Measurements from ENCODE around the gene USP6.
"Not testable (repeated sequence)": the region's sequence is repeated elsewhere in the genome, so short reads cannot be mapped to it uniquely, and the experiment has no call there.

Gene USP6

DNA sequence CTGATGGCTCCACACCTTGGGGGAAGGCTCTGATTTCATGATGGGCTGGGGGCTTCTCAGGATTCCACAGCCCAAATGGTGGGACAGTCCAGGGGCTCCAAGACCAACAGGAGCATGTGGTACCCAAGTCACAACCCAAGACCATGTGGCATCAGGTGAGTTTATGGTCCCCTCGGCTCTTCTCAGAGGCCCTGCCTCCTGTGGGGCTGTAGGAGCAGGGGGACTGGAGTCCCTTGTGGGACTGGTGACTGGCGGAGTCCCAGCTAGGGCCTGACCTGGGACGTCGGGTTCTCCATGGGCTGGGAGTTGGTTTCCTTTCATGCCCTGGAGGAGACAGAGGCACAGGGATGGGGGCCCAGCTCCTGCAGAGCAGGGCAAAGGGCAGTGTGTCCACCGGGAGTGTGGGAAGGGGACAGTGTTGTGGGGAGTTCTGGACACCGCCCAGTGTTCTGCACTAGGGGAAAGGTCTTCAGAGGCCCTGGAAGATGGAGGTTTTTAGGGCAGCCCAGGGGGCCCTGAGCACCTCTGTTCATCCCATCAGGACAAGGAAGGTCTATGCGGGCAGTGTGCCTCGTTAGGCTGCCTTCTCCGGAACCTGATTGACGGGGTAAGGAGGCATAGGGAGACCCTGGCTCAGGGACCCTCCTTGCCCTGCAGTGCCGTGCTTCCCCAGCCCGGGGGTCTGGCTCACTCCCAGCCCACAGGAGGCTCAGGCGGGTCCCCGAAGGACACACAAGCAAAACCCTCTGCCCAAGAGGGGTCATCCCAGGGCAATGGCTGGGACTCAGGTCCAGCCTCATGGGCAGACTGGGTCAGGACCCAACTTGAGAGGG lies 21.0 kb downstream of the USP6 start:
- DNase-seq = not testable (repeated sequence)

DNA sequence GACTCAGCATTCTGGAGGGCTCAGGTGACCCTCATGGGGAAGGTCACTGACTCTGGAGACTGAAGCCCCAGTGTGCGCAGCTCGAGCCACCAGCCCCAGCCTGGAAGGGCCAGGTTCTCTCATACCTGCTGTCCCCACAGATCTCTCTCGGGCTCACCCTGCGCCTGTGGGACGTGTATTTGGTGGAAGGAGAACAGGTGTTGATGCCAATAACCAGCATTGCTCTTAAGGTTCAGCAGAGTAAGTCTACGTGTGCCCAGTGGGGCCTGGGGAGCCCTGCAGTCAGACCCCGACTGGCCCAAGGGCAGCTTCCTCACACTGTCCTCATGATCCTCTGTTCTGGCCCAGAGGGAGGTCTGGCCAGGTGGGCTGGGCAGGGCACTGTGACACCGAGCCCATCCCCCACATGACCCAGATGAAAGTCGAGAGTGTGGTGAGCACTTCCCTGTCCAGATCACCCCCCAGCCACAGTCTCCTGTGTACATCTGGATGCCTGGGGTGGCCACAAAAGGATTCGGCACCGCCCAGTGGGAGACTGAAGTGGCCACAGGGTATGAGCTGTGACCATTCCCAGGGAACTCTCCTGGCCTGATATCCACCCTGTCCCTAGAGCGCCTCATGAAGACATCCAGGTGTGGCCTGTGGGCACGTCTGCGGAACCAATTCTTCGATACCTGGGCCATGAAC lies 21.8 kb downstream of the USP6 start:
- not testable (repeated sequence) for DNase-seq

GRCh38 chr17:5138198-5138544 lies 22.3 kb downstream of the USP6 start:
- not testable (repeated sequence) for DNase-seq

DNA sequence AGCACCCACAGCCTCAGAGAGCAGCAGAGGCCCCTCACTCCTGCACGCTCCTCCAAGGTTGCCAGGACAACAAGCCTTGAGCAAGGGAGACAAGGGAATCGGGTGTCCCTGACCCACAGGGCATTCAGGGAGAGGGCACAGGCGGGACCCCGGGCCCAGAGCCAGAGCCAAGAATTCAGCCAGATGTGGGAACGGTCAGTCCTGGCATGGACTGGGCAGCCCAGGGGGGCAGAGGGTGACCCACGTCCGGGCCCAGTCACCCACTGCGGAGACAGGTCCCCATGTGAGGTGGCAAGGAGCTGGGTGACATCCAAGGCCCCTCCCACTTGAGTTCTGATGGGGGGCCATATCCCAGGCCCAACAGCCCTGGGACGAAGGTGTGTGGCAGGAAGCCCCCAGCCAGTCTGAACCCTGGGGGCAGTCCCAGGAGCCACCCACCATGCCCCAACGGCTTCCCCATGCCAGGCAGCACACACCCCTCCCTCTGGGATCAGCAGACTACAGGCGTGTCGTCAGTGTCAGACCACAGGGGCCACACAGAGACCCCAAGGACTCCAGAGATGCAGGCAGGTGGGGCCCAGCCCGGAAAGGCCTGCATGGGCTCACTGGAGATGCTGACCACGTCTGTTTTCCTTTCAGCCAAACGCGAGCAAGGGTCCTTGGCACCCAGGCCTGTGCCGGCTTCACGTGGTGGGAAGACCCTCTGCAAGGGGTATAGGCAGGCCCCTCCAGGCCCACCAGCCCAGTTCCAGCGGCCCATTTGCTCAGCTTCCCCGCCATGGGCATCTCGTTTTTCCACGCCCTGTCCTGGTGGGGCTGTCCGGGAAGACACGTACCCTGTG lies 23.0 kb downstream of the USP6 start:
- DNase-seq = no peak

GRCh38 chr17:5139458-5139732 lies 23.6 kb downstream of the USP6 start:
- DNase-seq = no peak

DNA sequence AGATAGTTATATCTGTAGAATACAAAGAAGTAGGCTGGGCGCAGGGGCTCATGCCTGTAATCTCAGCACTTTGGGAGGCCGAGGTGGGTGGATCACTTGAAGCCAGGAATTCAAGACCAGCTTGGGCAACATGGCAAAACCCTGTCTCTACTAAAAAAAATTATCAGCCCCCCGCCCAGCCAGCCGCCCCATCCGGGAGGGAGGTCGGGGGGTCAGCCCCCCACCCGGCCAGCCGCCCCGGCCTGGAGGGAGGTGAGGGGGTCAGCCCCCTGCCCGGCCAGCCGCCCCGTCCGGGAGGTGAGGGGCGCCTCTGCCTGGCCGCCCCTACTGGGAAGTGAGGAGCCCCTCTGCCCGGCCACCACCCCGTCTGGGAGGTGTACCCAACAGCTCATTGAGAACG lies 27.0 kb downstream of the USP6 start:
- DNase-seq = not testable (repeated sequence)

DNA sequence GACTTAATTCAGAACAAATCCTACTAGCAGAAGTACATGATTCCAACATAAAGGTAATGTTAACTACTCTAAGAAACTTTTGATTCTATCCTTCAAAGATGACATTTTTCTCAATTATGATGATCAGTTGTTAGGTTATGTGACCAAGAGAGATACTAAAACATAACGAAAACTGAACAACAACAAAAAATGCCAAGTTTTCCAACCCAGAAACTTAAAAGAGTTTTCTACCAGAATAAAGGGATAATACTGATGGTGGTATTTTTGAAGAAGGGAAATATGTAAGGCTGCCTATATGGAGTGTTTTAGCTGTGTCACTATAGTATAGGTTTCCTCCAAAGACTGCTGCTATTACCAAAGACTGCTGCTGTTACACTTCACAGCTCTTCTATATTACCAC lies 30.3 kb downstream of the USP6 start:
- not testable (repeated sequence) for DNase-seq

GRCh38 chr17:5160702-5161101 lies 44.9 kb downstream of the USP6 start:
- DNase-seq = not testable (repeated sequence)

- DNase-seq = not testable (repeated sequence)
These were observed 46.0 kb downstream of the USP6 start for GRCh38 chr17:5161793-5162192.

- DNase-seq = no peak
These were observed 48.6 kb downstream of the USP6 start for GRCh38 chr17:5164436-5164835.

- not testable (repeated sequence) for DNase-seq
These were observed 50.1 kb downstream of the USP6 start for GRCh38 chr17:5165791-5166564.

DNA sequence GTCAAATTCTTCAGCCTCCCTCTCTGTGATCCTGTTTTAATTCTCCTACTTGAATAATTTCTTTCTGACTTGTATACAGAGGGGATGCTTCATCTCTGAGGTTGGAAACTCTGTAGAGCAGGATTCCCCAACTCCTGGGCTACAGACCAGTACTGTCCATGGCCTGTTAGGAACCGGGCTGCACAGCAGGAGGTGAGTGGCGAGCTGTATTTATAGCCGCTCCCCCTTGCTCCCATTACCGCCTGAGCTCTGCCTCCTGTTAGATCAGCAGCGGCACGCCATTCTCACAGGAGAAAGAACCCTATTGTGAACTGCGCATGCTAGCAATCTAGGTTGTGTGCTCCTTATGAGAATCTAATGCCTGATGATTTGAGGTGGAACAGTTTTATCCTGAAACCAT lies 59.2 kb downstream of the USP6 start:
- not testable (repeated sequence) for DNase-seq

DNA sequence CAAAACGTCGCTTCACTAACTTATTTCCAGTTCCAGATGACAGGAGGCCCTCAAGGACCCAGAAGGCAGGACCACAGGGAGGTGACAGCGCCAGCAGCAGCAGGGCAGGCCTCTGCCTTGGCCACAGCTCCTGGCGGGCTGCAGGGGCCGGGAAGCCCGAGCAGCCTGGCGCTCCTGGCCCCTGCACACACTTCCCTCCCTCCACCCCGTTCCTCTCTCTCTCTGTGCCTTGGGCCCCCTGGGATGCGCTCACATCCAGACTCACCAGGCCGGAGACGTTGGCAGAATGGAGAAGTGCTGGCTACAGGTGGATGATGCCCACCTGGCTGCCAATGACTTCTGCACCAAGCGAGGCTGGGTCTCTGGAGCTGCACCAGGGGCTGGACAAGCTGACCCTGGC lies 63.2 kb downstream of the USP6 start:
- DNase-seq = no peak

DNA sequence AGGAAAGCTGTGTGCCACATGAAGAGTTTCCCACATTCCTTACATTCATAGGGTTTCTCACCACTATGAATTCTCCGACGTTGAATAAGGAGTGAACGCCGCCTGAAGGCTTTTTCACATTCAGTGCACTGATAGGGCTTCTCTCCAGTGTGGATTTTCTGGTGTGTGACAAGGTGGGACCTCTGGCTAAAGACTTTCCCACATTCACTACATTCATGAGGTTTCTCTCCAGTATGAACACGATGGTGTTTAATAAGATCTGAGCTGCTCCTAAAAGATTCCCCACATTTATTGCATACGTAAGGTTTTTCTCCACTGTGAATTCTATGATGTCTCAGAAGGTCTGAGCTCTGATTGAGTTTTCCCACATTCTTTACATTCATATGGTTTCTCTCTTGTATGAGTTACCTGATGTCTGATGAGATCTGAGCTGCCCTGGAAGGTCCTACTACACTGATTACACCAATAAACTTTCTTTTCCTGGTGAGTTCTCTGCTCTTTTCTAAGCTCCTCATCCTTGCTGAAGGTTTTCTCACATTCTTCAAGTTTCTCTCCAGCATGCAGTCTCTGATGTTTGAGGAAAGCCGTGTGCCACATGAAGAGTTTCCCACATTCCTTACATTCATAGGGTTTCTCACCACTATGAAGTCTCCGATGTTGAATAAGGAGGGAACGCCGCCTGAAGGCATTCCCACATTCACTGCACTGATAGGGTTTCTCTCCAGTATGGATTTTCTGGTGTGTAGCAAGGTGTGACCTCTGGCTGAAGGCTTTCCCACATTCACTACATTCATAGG lies 65.9 kb downstream of the USP6 start:
- DNase-seq = no peak

DNA sequence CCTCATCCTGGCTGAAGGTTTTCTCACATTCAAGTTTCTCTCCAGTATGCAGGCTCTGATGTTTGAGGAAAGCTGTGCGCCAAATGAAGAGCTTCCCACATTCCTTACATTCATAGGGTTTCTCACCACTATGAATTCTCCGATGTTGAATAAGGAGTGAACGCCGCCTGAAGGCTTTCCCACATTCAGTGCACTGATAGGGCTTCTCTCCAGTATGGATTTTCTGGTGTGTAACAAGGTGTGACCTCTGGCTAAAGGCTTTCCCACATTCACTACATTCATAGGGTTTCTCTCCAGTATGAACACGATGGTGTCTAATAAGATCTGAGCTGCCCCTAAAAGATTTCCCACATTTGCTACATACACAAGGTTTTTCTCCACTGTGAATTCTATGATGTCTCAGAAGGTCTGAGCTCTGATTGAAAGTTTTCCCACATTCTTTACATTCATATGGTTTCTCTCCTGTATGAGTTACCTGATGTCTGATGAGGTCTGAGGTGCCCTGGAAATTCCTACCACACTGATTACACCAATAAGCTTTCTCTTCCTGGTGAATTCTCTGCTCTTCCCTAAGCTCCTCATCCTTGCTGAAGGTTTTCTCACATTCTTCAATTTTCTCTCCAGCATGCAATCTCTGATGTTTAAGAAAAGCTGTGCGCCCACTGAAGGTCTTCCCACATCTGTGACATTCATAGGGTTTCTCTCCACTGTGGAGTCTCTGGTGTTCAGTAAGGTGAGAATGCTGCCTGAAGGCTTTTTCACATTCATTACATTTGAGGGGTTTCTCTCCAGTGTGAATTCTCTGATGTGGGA lies 67.0 kb downstream of the USP6 start:
- DNase-seq = no peak

- DNase-seq = no peak
These were observed 67.6 kb downstream of the USP6 start for GRCh38 chr17:5183410-5183793.

- DNase-seq = no peak
These were observed 68.5 kb downstream of the USP6 start for GRCh38 chr17:5184288-5184687.

- peak; percentile 97 for DNase-seq
These were observed 75.9 kb downstream of the USP6 start, which contains the start of gene ZNF594 for GRCh38 chr17:5191541-5192417. TSS of gene ZNF594 (minus strand) at chr17:5191868. CDS start at chr17:5184256, 7,612 bp downstream.

GRCh38 chr17:5194346-5194745 lies 78.5 kb downstream of the USP6 start:
- DNase-seq = no peak

GRCh38 chr17:5198472-5198871 lies 82.6 kb downstream of the USP6 start:
- DNase-seq = no peak
